Nephron progenitor cell (in vitro differentiated cells): Measurements from ENCODE around the gene PPME1.

Experiments used
- DNase-seq: peaks from one replicate; pipeline ENCODE4 v3.0.0; 2021
- H3K27ac Mint-ChIP-seq: 2 replicates; pipeline ENCODE4 v1.8.0; 2021; ENCODE audit warnings: mild to moderate bottlenecking, moderate library complexity, mixed read lengths
- H3K27me3 Mint-ChIP-seq: 2 replicates; pipeline ENCODE4 v1.8.0; 2021; ENCODE audit warnings: mild to moderate bottlenecking, low read depth, mixed read lengths; ENCODE audit not compliant: poor library complexity
- H3K36me3 Mint-ChIP-seq: 2 replicates; pipeline ENCODE4 v1.8.0; 2021; ENCODE audit warnings: low read depth, mixed read lengths
- H3K4me1 Mint-ChIP-seq: 2 replicates; pipeline ENCODE4 v1.8.0; 2021; ENCODE audit warnings: mixed read lengths
- H3K4me3 Mint-ChIP-seq: 2 replicates; pipeline ENCODE4 v1.8.0; 2021; ENCODE audit warnings: mild to moderate bottlenecking, moderate library complexity, mixed read lengths
- H3K9me3 Mint-ChIP-seq: 2 replicates; pipeline ENCODE4 v1.8.0; 2021; ENCODE audit warnings: mild to moderate bottlenecking, moderate library complexity, mixed read lengths
- TF ChIP-seq, protein P1 (sequence below): fragments of 200-600 bp; sonication (generic); IDR thresholded peaks from 2 replicates; pipeline ENCODE4 v1.5.0; 2021; ENCODE audit warnings: antibody characterized with exemption

Gene PPME1

DNA sequence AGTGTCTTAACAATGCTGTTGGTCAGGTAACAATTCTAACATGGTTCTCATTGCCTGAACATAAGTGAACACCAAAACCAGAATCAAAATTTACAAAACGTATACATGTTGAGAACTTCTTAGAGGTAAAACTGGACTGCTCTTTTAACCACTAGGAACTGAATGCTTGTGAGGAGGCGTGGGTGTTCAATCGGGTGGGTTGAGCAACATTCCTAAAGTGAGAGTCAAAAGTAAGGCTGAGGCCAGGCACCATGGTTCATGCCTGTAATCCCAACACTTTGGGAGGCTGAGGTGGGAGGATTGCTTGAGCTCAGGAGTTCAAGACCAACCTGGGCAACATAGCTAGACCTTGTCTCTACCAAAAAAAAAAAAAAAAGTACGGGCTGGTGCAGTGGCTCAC is 11.5 kb downstream of the PPME1 start:
- TF ChIP-seq, protein P1, sequence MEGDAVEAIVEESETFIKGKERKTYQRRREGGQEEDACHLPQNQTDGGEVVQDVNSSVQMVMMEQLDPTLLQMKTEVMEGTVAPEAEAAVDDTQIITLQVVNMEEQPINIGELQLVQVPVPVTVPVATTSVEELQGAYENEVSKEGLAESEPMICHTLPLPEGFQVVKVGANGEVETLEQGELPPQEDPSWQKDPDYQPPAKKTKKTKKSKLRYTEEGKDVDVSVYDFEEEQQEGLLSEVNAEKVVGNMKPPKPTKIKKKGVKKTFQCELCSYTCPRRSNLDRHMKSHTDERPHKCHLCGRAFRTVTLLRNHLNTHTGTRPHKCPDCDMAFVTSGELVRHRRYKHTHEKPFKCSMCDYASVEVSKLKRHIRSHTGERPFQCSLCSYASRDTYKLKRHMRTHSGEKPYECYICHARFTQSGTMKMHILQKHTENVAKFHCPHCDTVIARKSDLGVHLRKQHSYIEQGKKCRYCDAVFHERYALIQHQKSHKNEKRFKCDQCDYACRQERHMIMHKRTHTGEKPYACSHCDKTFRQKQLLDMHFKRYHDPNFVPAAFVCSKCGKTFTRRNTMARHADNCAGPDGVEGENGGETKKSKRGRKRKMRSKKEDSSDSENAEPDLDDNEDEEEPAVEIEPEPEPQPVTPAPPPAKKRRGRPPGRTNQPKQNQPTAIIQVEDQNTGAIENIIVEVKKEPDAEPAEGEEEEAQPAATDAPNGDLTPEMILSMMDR: no peak
- H3K27me3 Mint-ChIP-seq: no peaks in the 10 kb centered on the region
- no peak overlapping the region for H3K4me3 Mint-ChIP-seq
- H3K9me3 Mint-ChIP-seq: no peaks in the 10 kb centered on the region
- no peak for DNase-seq
- no peak overlapping the region for H3K27ac Mint-ChIP-seq
- peaks cover 31% of the 10 kb centered on the region for H3K36me3 Mint-ChIP-seq
- H3K4me1 Mint-ChIP-seq: no peaks in the 10 kb centered on the region

DNA sequence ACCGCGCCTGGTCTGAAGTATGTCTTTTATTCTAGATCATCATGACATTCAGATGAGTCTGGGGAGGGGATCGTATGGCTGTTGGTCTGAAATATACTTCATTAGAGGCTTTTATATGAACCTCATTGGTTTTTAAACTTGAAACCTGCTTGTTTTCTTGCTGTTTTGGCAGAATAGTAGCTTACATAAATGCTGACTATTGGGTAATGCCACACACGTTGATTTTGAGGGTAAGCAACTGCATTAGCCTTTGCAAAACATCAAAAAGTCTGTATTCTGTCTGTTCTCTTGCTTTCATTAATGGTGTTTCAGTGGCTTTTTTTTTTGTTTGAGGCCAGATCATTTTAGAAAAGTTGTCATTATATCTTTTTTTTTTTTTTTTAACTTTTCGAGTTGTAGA is 14.2 kb downstream of the PPME1 start:
- no peaks in the 10 kb centered on the region for H3K27me3 Mint-ChIP-seq
- TF ChIP-seq, protein P1: no peak
- no peaks in the 10 kb centered on the region for H3K4me1 Mint-ChIP-seq
- DNase-seq: no peak
- peaks cover 49% of the 10 kb centered on the region for H3K36me3 Mint-ChIP-seq
- no peak overlapping the region for H3K27ac Mint-ChIP-seq
- peaks cover 2% of the 10 kb centered on the region for H3K9me3 Mint-ChIP-seq
- H3K4me3 Mint-ChIP-seq: no peak overlapping the region

DNA sequence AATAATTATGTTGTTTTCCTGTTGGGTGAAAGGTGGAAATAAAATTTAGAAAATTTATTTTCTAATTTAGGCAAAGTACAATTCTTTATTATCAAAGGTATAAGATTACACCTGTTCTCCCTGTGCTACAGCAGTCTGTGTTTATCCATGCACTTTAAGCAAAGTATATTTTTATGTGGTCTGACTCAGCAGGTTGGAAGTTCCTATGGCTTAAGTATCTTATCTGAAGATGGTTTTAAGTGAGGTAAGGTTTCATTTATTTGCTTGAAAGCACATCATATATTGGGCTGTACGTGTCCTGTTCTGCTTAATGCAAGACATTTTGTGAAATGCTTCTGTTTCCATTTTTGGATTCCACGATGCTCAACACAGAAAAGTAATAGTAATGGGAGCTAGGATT is 14.6 kb downstream of the PPME1 start:
- DNase-seq: no peak
- H3K27ac Mint-ChIP-seq: no peak overlapping the region
- TF ChIP-seq, protein P1: no peak
- no peaks in the 10 kb centered on the region for H3K4me1 Mint-ChIP-seq
- no peaks in the 10 kb centered on the region for H3K27me3 Mint-ChIP-seq
- H3K9me3 Mint-ChIP-seq: peaks cover 6% of the 10 kb centered on the region
- H3K36me3 Mint-ChIP-seq: peaks cover 53% of the 10 kb centered on the region
- H3K4me3 Mint-ChIP-seq: no peak overlapping the region

DNA sequence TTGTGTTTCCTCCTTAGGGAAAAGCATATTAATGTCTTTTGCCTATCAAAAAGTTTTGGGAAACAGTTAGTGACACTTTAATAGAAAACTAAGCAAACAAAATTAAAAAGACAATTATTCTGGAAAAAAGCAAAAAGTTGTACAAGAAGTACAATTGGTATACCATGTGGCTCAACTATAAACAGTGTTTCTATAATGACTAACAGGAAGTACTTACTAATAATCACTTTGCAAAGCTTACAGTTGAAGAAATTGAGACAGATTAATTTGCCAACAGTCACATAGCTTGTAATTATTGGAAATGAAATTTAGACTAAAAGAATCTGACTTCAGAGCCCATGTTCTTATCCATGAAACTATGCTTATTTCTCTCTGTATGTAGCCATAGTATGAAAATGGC is 24.7 kb downstream of the PPME1 start:
- Mint-ChIP-seq H3K9me3 (peaks cover 35% of the 10 kb centered on the region), H3K4me1 (no peaks in the 10 kb centered on the region), H3K4me3 (no peak overlapping the region), H3K27me3 (no peaks in the 10 kb centered on the region), H3K36me3 (peaks cover 90% of the 10 kb centered on the region), H3K27ac (no peak overlapping the region)
- TF ChIP-seq, protein P1: no peak
- DNase-seq: no peak

DNA sequence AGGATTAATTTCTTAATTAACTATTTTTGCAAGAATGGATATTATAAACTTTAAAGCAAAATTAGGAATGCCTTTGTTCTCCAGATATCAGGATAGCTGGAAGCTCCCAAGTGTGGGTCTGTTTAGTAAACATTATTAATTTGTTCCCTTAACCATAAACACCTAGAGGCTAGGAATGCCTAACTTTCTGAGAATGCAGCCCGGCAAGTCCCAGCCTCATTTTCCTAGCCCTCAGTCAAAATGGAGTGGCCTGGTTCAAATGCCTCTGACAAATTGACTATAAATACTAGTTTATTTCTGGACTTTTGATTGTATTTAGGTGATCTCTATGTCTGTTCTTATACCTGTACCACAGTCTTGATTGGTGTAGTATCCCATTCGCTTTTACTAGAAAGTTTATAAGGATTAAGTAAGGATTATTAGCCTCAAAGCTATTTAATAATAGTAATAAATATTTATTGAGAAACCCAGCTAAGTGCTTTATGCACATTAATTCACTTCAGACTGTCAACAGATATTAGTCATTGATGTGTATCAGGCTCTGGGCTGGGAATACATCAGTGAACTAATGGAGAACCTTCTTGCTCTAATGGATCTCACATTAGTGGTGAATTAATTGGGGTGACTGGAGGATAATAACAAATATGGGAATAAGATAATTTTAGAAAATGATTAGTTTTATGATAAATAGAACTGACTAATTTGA is 25.8 kb downstream of the PPME1 start:
- H3K4me1 Mint-ChIP-seq: no peaks in the 10 kb centered on the region
- no peak overlapping the region for H3K4me3 Mint-ChIP-seq
- peaks cover 80% of the 10 kb centered on the region for H3K36me3 Mint-ChIP-seq
- no peak overlapping the region for H3K27ac Mint-ChIP-seq
- peaks cover 31% of the 10 kb centered on the region for H3K9me3 Mint-ChIP-seq
- TF ChIP-seq, protein P1: no peak
- H3K27me3 Mint-ChIP-seq: no peaks in the 10 kb centered on the region
- DNase-seq: no peak

DNA sequence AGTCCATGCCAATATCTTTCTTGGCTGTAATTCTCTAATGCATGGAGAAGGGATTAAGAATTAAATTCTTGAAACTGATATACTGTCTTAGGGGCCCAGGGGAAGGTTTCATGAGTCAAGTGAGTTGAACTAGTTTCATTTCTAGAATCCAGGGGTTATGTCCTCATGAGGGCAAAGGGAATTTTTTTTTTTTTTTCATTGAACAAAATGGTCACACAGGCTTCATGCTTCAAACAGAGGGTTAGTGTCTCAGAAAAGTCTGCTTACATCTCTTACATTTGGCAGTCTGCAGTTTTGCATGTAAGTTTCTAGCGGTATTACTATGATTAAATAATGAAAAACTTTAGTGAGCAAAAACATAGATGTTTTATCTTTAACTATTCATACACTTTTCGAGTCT is 32.9 kb downstream of the PPME1 start:
- Mint-ChIP-seq H3K36me3 (peaks cover 47% of the 10 kb centered on the region), H3K9me3 (peaks cover 6% of the 10 kb centered on the region), H3K4me1 (no peaks in the 10 kb centered on the region), H3K27me3 (no peaks in the 10 kb centered on the region), H3K4me3 (no peak overlapping the region), H3K27ac (no peak overlapping the region)
- DNase-seq: no peak
- TF ChIP-seq, protein P1: no peak
